ENCODE data around the gene VSIG8.

VSIG8 gene

GRCh38 chr1:159859767-159860322 lies 2.6 kb downstream of the VSIG8 start:
- in situ Hi-C loops (cut with MboI; ENCODE audit: low sequenced_read_pairs): no loop called here

DNA sequence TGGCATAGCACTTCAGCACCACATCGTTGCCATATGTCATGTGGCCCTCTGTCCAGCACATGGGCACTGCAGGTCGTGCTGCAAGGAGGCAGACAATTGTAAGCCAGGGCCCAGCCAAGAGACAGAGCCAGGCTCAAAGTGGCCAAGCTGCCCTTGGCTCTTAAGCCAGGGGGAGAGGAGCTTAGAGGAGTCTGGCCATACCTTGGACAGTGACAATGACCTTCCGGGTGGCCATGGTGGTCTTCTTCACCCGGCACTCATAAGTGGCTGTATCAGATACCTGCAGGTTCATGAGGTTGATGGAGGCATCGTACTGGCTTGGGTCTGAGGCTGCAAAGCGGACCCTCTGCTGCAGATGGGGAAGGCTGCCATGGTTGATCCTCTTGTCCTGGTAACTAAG lies 4.6 kb downstream of the VSIG8 start:
- in situ Hi-C loops (cut with MboI; ENCODE audit: low sequenced_read_pairs): no loop called here

- in situ Hi-C loops (cut with MboI; ENCODE audit: low sequenced_read_pairs): no loop called here
Measured at GRCh38 chr1:159856576-159856975, 5.9 kb downstream of the VSIG8 start.

- in situ Hi-C loops (cut with MboI; ENCODE audit: low sequenced_read_pairs): no loop called here
Measured at GRCh38 chr1:159855709-159856108, 6.7 kb downstream of the VSIG8 start.

GRCh38 chr1:159854693-159855192 lies 7.7 kb downstream of the VSIG8 start:
- in situ Hi-C loops (cut with MboI; ENCODE audit: low sequenced_read_pairs): no loop called here

DNA sequence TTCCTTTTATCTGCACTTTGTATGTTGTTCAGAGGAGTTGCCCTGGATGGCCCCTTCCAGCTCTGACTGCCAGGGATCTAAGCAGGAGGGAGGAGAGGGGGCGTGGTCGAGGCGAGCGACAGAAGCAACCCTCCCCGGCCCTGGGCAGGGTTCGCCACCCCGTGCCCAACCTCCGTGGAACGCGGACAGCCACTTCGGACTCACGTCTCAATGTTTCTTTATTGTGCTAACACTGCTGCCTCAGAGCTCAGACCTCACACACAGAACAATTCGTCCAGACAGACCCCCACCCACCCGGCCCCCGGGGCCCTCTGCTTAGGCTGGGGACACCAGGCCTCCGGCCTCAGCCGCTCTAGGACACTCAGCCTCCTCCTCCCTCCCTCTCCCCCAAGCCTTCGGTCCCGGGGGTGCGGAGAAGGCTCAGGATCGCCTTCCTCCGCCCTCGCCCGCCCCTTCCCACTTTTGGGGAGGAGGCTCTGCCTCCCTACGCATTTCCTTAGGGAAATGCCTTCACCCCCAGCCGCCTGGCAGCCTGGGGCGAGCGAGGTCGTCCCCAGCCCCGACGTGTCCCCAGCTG lies 8.3 kb downstream of the VSIG8 start:
- in situ Hi-C loops (cut with MboI; ENCODE audit: low sequenced_read_pairs): no loop called here

DNA sequence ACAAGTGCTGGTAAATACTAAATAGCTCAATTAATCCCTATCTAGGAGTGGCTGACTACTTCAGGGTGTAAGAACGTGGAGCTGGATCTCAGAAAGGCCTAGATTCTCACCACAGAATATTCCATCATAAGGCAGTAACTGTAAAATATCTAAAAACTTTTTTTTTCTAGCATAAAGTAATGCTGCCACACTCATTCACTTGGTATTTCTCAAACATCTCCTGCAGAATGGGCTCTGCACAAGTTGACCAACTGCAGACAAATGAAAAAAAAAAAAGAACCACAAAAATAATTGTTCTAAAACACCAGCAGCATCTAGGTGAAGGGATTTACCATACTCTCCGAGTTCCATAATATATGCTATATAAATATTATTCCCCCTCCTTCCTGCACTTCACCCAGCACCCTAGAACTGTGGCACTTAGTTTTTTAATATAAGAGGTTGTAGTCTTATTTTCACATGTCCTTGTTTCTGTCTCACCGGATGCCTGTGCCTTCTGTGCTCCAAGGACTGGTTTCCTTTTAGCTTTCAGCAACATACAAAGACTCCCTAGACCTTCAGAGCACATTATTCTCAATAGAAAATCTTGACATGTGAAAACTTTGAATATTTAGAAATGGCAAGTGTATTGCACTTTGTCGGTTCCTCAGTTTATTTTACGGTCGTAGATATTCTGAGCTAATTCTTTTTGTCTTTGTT lies 8.9 kb downstream of the VSIG8 start:
- in situ Hi-C loops (cut with MboI; ENCODE audit: low sequenced_read_pairs): no loop called here

DNA sequence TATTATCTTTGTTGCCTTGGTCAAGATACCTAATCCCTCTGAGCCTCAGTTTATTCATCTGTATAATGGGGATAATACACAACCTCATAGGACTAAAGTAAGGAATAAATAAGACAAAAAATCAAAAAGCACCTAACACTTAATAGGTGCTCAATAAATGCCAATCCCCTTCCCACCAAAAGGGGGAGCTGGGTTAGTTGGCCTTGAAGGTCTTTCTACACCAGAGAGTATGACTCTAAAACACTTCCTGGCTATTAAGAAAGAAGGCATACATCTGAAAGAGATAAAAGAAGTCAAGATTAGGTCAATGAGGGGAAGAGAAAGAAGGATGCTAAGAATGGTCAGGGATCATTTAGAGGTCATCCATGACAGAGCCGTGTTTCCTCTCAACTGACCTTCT lies 11.1 kb downstream of the VSIG8 start:
- in situ Hi-C loops (cut with MboI; ENCODE audit: low sequenced_read_pairs): no loop called here

DNA sequence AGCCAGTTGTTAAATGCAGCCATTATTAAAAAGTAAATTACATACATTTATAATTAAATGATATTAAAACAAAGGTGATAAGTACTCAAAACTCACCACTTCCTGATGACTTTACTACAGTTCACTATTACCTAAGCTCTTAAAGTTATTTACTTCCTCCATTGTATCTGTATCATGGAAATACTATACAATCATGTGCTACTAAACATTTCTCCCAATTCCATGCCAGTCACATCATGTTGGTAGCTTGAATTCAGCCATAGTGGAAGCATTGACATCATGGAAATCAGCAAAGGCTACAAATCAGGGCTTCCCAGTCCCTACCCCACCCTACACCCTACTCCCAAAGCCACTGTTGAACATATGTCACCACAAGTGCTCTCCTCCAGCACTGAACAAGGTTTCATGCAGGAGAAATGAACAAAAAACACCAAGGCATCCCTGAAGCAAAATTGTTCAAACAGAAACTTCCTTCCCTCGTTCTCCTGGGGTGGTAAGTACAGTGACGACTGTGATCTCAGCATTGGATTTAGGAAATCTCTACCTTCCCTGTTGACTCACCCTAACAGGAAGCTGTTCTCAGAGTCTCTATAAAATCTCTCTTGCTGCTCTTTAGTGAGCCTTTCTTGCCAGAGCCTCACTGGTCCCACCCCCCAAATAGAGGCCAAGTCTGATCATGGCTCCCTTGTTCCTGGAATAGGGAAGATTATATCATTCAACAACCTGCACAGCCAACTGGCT lies 12.7 kb downstream of the VSIG8 start:
- in situ Hi-C loops (cut with MboI; ENCODE audit: low sequenced_read_pairs): no loop called here

GRCh38 chr1:159848326-159848725 lies 14.1 kb downstream of the VSIG8 start:
- in situ Hi-C loops (cut with MboI; ENCODE audit: low sequenced_read_pairs): no loop called here

- in situ Hi-C loops (cut with MboI; ENCODE audit: low sequenced_read_pairs): no loop called here
Measured at GRCh38 chr1:159847231-159847630, 15.2 kb downstream of the VSIG8 start.

GRCh38 chr1:159845751-159846629 lies 16.5 kb downstream of the VSIG8 start:
- in situ Hi-C loops (cut with MboI; ENCODE audit: low sequenced_read_pairs): no loop called here

- in situ Hi-C loops (cut with MboI; ENCODE audit: low sequenced_read_pairs): no loop called here
Measured at GRCh38 chr1:159843459-159843858, 19.0 kb downstream of the VSIG8 start.

- in situ Hi-C loops (cut with MboI; ENCODE audit: low sequenced_read_pairs): no loop called here
Measured at GRCh38 chr1:159841749-159842148, 20.7 kb downstream of the VSIG8 start.

DNA sequence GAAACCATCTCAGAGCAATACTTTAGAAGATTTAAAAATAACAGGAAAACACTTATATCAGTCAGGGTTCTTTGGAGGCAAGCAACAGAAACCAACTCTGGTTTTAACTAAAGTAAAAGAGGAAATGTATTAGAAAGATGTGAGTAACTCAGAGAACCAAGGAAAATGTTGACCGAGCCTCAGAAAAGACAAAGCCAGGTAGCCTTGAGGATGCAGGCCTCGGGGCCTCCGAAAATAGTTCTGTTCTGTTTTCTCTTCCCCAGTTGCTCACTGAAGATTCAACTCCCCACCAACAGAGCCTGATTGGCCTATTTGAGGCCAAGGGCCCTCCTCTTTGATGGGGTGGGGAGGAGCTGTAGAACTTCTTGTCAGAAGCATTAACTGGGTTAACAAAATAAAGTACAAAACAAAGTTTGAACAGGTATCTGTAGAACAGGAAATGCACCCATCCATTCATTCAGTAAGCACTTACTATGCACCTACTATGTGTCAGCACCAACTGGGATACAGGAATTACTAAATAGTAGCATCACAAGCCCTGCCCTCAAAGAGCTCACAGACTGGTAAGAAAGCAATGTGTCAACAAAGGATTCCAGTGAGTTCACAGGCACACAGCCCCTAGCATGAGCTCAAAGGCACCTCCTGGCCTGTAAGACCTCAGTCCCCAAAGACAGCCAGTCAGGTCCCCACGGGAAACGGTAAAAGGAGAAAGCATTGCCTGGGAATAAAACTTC lies 23.2 kb downstream of the VSIG8 start:
- in situ Hi-C loops (cut with MboI; ENCODE audit: low sequenced_read_pairs): no loop called here

DNA sequence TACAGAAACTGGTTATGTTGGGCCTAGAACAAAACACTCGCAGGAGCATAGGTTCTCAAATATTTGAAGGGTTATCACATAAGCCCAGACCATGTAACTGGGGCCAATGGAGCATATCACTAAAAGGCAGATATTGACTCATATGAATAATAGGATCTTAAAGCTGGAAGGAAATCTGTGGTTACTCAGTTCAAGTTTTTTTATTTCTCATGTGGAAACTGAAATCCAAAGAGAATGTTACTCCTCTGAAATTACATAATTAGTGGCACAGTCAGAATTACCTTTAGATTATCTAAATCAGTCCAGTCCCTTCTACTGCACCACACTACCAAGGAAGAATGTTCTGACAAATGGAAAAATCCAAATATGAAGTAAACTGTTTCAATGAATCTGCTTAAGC lies 23.7 kb downstream of the VSIG8 start:
- in situ Hi-C loops (cut with MboI; ENCODE audit: low sequenced_read_pairs): no loop called here

DNA sequence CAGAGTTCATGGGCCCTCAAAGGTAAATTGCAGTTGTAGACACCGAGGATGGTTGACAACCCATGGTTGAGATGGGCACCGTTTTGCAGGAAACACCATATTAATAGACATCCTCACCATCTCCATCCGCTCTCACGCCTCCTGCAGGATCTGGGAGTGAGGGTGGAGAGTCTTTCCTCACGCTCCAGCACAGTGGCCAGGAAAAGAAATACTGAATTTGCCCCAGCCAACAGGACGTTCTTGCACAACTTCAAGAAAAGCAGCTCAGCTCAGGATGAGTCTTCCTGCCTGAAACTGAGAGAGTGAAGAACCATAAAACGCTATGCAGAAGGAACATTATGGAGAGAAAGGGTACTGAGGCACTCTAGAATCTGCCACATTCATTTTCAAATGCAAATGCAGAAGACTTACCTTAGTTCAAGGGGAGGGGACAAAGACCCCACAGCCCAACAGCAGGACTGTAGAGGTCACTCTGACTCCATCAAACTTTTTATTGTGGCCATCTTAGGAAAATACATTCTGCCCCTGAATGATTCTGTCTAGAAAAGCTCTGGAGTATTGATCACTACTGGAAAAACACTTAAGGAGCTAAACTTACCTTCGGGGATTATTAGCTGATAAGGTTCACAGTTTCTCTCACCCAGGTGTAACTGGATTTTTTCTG lies 26.5 kb downstream of the VSIG8 start:
- in situ Hi-C loops (cut with MboI; ENCODE audit: low sequenced_read_pairs): no loop called here

DNA sequence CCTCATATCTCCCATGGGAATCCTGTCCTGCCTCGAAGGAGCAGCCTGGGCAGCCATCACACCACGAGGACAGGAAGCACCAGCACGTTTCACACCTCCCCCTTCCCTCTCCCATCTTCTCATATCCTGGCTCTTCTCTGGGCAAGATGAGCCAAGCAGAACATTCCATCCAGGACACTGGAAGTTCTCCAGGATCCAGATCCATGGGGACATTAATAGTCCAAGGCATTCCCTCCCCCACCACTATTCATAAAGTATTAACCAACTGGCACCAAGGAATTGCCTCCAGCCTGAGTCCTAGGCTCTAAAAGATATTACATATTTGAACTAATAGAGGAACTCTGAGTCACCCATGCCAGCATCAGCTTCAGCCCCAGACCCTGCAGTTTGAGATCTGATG lies 27.1 kb downstream of the VSIG8 start:
- in situ Hi-C loops (cut with MboI; ENCODE audit: low sequenced_read_pairs): no loop called here

DNA sequence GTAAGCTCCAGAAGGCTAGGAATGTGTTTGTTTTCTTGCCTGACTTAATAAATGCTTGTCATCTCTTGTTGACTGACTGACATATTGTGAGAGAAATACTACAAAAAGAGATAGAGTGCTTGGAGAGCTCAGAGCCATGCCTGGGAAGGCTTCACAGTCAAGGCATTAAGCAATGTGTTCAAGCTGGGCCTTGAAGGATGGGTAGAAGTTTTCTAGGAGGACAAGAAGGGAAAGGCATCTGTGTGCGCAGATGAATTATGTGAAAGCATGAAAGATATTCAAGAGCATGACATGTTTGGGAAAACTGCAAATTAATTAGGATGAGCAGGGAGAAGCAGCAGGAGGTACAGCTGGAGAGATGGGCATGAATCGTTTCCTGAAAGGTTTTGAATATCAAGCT lies 30.1 kb downstream of the VSIG8 start:
- in situ Hi-C loops (cut with MboI; ENCODE audit: low sequenced_read_pairs): no loop called here
